BJ (cell line): ENCODE results near the gene BAIAP2L1. TPM values are rescaled to one million over a fixed set of nuclear protein-coding genes. Genes with fewer than 3 reads are reported as not detected.

Experiments
- CTCF ChIA-PET: fragments of 350-600 bp; formaldehyde crosslinking; extraction: SDS; loops from one replicate; lab custom pipeline; 2021; ENCODE audit warnings: antibody characterized with exemption, inconsistent platforms; lab: Yijun Ruan, JAX
- POLR2A ChIA-PET: fragments of 300-600 bp; sonication (Branson Sonifier 250); formaldehyde crosslinking; extraction: SDS; loops from one replicate; lab custom pipeline; 2021; ENCODE audit warnings: antibody characterized with exemption; lab: Charles Lee
- DNase-seq: peaks from one replicate; pipeline ENCODE4 v3.0.0-alpha.2; 2011; ENCODE audit warnings: low read depth
- H3K27me3 ChIP-seq: 2 replicates; pipeline ENCODE4 v1.6.0; 2011; ENCODE audit warnings: low read length; ENCODE audit not compliant: control insufficient read depth, insufficient read depth
- H3K36me3 ChIP-seq: 2 replicates; pipeline ENCODE4 v1.5.1; 2011; ENCODE audit warnings: low read length; ENCODE audit not compliant: control insufficient read depth, insufficient read depth
- H3K4me3 ChIP-seq: 2 replicates; pipeline ENCODE4 v1.5.1; 2011; ENCODE audit warnings: low read depth, mild to moderate bottlenecking, control low read depth, low read length
- polyA plus RNA-seq: library from polyadenylated mRNA; depleted of rRNA; stranded (reverse); fragments of >200 nt; gene quantifications from 2 replicates; pipeline ENCODE4 v1.2.3, GENCODE V29; 2011
- TF ChIP-seq, protein P1 (sequence below): IDR thresholded peaks from 2 replicates; pipeline ENCODE4 v1.5.1; 2011; ENCODE audit warnings: low read depth, mild to moderate bottlenecking, control low read depth, inconsistent platforms, low read length, moderate library complexity; ENCODE audit not compliant: insufficient read depth

Gene BAIAP2L1
- polyA plus RNA-seq, 1 experiment: 11.4 TPM

DNA sequence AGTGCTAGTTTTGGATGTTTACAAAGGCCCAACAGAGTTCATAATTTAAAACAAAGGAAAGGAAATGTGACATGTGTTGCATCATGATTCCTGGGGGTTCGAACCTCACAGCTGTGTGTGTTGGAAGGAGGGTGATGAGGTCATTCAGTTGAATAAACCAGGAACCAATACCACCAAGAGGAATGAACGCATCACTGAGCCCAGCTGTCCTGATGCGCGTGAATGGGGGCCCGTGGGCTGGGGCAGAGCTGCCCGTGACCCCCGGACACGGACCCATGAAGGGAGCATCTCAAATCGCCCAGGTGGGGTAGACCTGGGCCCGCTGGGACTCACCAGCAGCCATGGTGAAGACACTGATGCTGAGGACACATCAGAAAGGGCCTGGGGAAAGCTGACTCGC, 86.4 kb downstream of the BAIAP2L1 start:
- H3K36me3 ChIP-seq: peaks cover 2% of the 10 kb centered on the region
- CTCF ChIA-PET: interaction anchor here (0.9 to 1.3 kb wide), 2 partner anchors 87 to 106 kb away, joined by 3 to 4 read pairs; partner anchors contain the start of gene BAIAP2L1
- POLR2A ChIA-PET: no interaction called here
- no peaks in the 10 kb centered on the region for H3K27me3 ChIP-seq
- no peak overlapping the region for H3K4me3 ChIP-seq
- TF ChIP-seq, protein P1, sequence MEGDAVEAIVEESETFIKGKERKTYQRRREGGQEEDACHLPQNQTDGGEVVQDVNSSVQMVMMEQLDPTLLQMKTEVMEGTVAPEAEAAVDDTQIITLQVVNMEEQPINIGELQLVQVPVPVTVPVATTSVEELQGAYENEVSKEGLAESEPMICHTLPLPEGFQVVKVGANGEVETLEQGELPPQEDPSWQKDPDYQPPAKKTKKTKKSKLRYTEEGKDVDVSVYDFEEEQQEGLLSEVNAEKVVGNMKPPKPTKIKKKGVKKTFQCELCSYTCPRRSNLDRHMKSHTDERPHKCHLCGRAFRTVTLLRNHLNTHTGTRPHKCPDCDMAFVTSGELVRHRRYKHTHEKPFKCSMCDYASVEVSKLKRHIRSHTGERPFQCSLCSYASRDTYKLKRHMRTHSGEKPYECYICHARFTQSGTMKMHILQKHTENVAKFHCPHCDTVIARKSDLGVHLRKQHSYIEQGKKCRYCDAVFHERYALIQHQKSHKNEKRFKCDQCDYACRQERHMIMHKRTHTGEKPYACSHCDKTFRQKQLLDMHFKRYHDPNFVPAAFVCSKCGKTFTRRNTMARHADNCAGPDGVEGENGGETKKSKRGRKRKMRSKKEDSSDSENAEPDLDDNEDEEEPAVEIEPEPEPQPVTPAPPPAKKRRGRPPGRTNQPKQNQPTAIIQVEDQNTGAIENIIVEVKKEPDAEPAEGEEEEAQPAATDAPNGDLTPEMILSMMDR: no peak
- no peak for DNase-seq

- Histone ChIP-seq H3K27me3 (no peaks in the 10 kb centered on the region), H3K36me3 (peaks cover 7% of the 10 kb centered on the region), H3K4me3 (no peak overlapping the region)
- no peak for DNase-seq
- POLR2A ChIA-PET: no interaction called here
- CTCF ChIA-PET: no interaction called here
- TF ChIP-seq, protein P1: no peak
Measured at GRCh38 chr7:98312201-98312600, 88.7 kb downstream of the BAIAP2L1 start.

- Histone ChIP-seq H3K4me3 (no peak overlapping the region), H3K27me3 (no peaks in the 10 kb centered on the region), H3K36me3 (peaks cover 7% of the 10 kb centered on the region)
- POLR2A ChIA-PET: no interaction called here
- no peak for DNase-seq
- CTCF ChIA-PET: interaction anchor here (2.3 kb wide), 1 partner anchor 92 kb away, joined by 7 read pairs; the partner anchor contains the start of gene BAIAP2L1
- TF ChIP-seq, protein P1: no peak
Measured at GRCh38 chr7:98309566-98309965, 91.3 kb downstream of the BAIAP2L1 start.

DNA sequence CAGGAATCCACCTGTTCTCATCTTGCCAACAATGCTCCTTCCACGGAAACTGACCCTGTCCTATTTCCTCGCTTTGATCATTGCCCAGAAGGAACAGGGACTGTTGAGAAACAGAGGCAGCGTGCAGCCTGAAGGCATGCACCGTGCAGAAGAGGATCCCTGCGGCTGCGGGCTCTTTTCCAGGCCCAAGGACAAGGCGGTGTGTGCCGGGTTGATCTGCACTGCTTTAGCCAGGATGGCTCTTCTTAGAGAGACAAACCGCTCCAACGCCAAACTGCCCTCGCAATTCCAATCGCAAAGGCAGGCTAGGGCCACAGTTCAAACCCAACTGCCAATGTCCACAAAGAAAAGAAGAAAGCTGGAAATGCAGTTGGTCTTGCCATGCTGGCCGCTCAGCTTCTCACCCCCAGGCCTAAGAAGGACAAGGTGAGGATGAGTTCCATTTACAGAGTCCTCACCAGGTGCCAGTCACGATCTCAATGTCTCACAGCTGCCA, 92.9 kb downstream of the BAIAP2L1 start:
- Histone ChIP-seq H3K36me3 (peaks cover 10% of the 10 kb centered on the region), H3K4me3 (no peak overlapping the region), H3K27me3 (no peaks in the 10 kb centered on the region)
- CTCF ChIA-PET: interaction anchor here (2.3 kb wide), 1 partner anchor 93 kb away, joined by 7 read pairs; the partner anchor contains the start of gene BAIAP2L1
- DNase-seq: no peak
- POLR2A ChIA-PET: no interaction called here
- TF ChIP-seq, protein P1: no peak

DNA sequence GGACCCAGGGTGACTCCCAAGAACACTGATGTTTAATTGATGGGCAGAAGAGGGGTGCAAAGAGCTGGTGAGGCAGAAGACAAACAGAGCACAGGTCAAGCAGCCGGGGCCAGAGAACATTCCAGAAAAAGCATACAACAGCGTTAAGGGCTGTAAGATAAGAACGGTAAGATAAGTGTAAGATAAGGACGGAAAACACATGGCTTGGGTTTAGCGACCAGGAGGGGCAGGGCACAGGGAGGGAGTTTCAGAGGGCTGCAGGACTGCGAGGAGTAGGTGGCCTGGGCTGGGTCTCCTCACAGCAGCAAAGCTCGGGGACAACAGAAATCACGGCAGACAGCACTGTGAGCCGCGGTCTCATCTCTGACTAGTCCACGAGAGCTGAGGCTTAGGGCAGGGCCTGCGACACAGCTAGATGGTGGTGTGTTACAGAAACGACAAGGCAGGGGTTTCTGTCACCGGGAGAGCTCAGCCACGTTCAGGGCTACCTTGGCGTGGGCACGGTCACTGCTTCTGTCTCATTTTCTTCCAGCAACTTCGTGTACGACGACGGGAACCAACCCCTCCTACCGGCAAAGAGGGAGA, 94.8 kb downstream of the BAIAP2L1 start:
- no peak overlapping the region for H3K4me3 ChIP-seq
- TF ChIP-seq, protein P1: no peak
- H3K36me3 ChIP-seq: peaks cover 16% of the 10 kb centered on the region
- CTCF ChIA-PET: interaction anchor here (0.8 to 1.6 kb wide), 3 partner anchors 12 to 115 kb away, joined by 4 to 5 read pairs (median 4); partner anchors contain the start of gene BAIAP2L1
- POLR2A ChIA-PET: no interaction called here
- H3K27me3 ChIP-seq: no peaks in the 10 kb centered on the region
- DNase-seq: no peak
